GM12872 (cell line): ENCODE measurements around the gene SCT.

ENCODE experiments used
- CTCF ChIP-seq: IDR thresholded peaks from 3 replicates; pipeline ENCODE4 v1.5.1; 2011; ENCODE audit warnings: low read depth, mild to moderate bottlenecking, low read length, moderate library complexity; ENCODE audit not compliant: insufficient read depth

The SCT gene

GRCh38 chr11:581342-581741 is 45.6 kb downstream of the SCT start:
- no peak for TF ChIP-seq CTCF

GRCh38 chr11:579830-580601 is 47.0 kb downstream of the SCT start:
- no peak for TF ChIP-seq CTCF

DNA sequence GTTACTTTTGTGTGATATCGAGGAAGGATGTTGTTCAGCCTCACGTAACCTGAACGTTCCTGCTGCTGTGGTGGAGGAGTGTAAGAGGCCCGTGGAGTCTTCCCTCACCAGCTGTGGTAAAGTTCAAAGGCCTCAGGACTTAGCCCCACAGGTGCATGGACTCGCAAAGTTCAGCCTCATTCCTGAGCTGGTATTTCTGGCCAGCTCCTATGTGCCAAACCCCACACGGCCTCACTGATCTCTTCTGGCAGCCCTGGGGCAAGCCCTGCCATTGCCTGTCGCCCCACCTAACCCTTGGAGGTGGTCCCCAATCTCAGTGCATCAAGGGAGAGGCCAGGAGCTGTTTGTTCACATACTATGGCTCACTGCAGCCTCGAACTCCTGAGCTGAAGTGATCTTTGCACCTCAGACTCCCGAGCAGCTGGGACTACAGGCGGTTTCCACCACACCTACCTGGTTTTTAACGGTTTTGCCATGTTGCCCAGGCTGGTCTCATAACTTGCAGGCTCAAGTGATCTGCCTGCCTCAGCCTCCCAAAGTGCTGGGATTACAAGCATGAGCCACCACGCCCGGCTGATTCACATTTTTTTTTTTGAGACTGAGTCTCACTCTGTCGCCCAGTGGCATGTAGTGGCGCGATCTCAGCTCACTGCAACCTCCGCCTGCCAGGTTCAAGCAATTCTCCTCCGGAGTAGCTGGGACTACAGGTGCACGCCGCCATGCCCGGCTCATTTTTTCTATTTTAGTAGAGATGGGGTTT is 48.5 kb downstream of the SCT start:
- TF ChIP-seq CTCF, result no peak

- no peak for TF ChIP-seq CTCF
These were observed 49.4 kb downstream of the SCT start for GRCh38 chr11:577611-577894.

GRCh38 chr11:576811-577610 is 50.0 kb downstream of the SCT start:
- no peak for TF ChIP-seq CTCF
